PC-3 (cell line): Measurements from ENCODE around the gene DHX32. TPM values are rescaled to one million over a fixed set of nuclear protein-coding genes. Genes with fewer than 3 reads are reported as not detected.

Source experiments
- ATAC-seq: fragments of 200-7000 bp; cut with Tn5 transposase; 2 replicates; pipeline ENCODE4 v1.9.1; 2020; ENCODE audit warnings: mild to moderate bottlenecking, moderate library complexity
- BruUV-seq: library from RNA; stranded (reverse); fragments of 400-500 nt; replicated peaks from 2 replicates; lab custom pipeline; 2021; lab: Mats Ljungman, UMichigan
- CTCF ChIA-PET: fragments of 300-600 bp; sonication (Branson Sonifier 250); formaldehyde crosslinking; loops from one replicate; lab custom pipeline; 2022; ENCODE audit warnings: antibody characterized with exemption; lab: Charles Lee
- POLR2A ChIA-PET: fragments of 300-600 bp; sonication (Branson Sonifier 250); formaldehyde crosslinking; loops from one replicate; lab custom pipeline; 2022; ENCODE audit warnings: antibody characterized with exemption; ENCODE audit not compliant: unreplicated experiment; lab: Charles Lee
- DNase-seq: peaks from one replicate; pipeline ENCODE4 v3.0.0-alpha.2; 2015
- H2AFZ ChIP-seq: fragments of 300-600 bp; sonication (generic); 2 replicates; pipeline ENCODE4 v1.6.0; 2016; ENCODE audit warnings: antibody characterized with exemption, low read length
- H3F3A ChIP-seq: fragments of 300-600 bp; sonication (generic); one replicate; pipeline ENCODE4 v1.6.0; 2017; ENCODE audit warnings: antibody characterized with exemption, low read length, control low read depth, mild to moderate bottlenecking; ENCODE audit not compliant: unreplicated experiment
- H3K27ac ChIP-seq: fragments of 300-600 bp; sonication (generic); 2 replicates; pipeline ENCODE4 v1.5.1; 2016; ENCODE audit warnings: mild to moderate bottlenecking, low read length
- H3K27me3 ChIP-seq: fragments of 300-600 bp; sonication (generic); 2 replicates; pipeline ENCODE4 v1.6.1; 2016; ENCODE audit warnings: low read length, mixed read lengths
- H3K36me3 ChIP-seq: fragments of 300-600 bp; sonication (generic); 2 replicates; pipeline ENCODE4 v1.6.1; 2016; ENCODE audit warnings: low read depth, mixed run types, low read length, mixed read lengths
- H3K4me1 ChIP-seq: fragments of 300-600 bp; sonication (generic); 2 replicates; pipeline ENCODE4 v1.5.1; 2016; ENCODE audit warnings: low read length; ENCODE audit not compliant: insufficient read depth
- H3K4me2 ChIP-seq: fragments of 300-600 bp; sonication (generic); 2 replicates; pipeline ENCODE4 v1.6.0; 2016; ENCODE audit warnings: low read length
- H3K4me3 ChIP-seq: fragments of 300-600 bp; sonication (generic); 2 replicates; pipeline ENCODE4 v1.5.1; 2016; ENCODE audit warnings: mild to moderate bottlenecking, low read length, mixed read lengths
- H3K79me2 ChIP-seq: fragments of 300-600 bp; sonication (generic); 2 replicates; pipeline ENCODE4 v1.6.1; 2017; ENCODE audit warnings: low read length, mixed read lengths
- H3K9ac ChIP-seq: fragments of 300-600 bp; sonication (generic); 2 replicates; pipeline ENCODE4 v1.6.0; 2016; ENCODE audit warnings: mild to moderate bottlenecking, low read length
- H3K9me2 ChIP-seq: fragments of 300-600 bp; sonication (generic); replicated peaks from 2 replicates; pipeline ENCODE4 v1.6.1; 2016; ENCODE audit warnings: mixed run types, low read length, mixed read lengths
- H3K9me3 ChIP-seq: fragments of 300-600 bp; sonication (generic); 2 replicates; pipeline ENCODE4 v1.6.1; 2016; ENCODE audit warnings: low read length, mixed read lengths
- H4K20me1 ChIP-seq: fragments of 300-600 bp; sonication (generic); 2 replicates; pipeline ENCODE4 v1.6.1; 2016; ENCODE audit warnings: low read length, mixed read lengths
- EZH2 ChIP-seq: fragments of 300-600 bp; sonication (generic); IDR thresholded peaks from one replicate; pipeline ENCODE4 v1.6.1; 2017; ENCODE audit warnings: antibody characterized with exemption, mild to moderate bottlenecking, low read length; ENCODE audit not compliant: unreplicated experiment
- EZH2phosphoT487 ChIP-seq: fragments of 300-600 bp; sonication (generic); IDR thresholded peaks from 2 replicates; pipeline ENCODE4 v1.6.1; 2018; ENCODE audit warnings: mild to moderate bottlenecking, antibody characterized with exemption, low read length, borderline replicate concordance
- intact Hi-C: fragments of 100-400 bp; cut with micrococcal nuclease; formaldehyde crosslinking; loops from 2 replicates; pipeline ENCODE4 v1.9.0; 2023
- total RNA-seq: library from RNA; depleted of rRNA; stranded (reverse); fragments of >200 nt; gene quantifications from 2 replicates; pipeline ENCODE4 v1.2.3, GENCODE V29; 2014
- TF ChIP-seq, protein P1 (sequence below): fragments of 300-600 bp; sonication (generic); conservative IDR thresholded peaks from 2 replicates; pipeline ENCODE4 v1.5.1; 2017; ENCODE audit warnings: antibody characterized with exemption, low read depth, mild to moderate bottlenecking, low read length

Gene DHX32
- total RNA-seq, 1 experiment from 2014 or later: 38.7 TPM

DNA sequence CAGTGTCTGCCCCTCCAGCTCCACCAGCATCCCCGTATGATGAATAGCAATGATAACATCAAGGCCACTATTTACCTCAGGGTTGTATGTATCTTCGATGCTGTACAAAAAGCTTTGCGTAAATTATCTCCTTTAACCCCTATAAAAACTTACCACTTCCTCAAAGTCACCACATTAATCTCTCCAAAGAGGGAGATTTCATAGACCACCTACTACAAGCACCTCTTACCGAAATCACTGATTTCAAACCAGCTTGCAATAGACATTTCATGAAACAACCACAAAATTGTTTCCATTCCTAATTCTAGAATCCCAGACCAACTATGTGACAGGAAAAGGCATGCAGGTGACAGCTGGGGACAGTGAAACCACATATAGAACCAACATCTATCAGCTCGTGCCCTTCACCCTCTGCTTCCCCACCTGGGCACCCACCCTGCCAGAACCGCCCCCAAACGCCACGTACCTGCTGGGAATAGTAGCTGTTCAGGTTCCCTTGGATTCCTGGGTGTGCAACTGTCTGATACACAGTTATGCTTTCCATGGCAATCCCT is 85.4 kb downstream of the DHX32 start:
- no peak for DNase-seq
- CTCF ChIA-PET: no interaction called here
- H3K27me3 ChIP-seq: no peaks in the 10 kb centered on the region
- H3K27ac ChIP-seq: no peak overlapping the region
- no peaks in the 10 kb centered on the region for H3K36me3 ChIP-seq
- H4K20me1 ChIP-seq: no peaks in the 10 kb centered on the region
- no peak overlapping the region for H2AFZ ChIP-seq
- H3F3A ChIP-seq: no peaks in the 10 kb centered on the region
- H3K4me1 ChIP-seq: no peaks in the 10 kb centered on the region
- H3K4me2 ChIP-seq: no peak overlapping the region
- no peak for ATAC-seq
- no peaks in the 10 kb centered on the region for H3K79me2 ChIP-seq
- no peaks in the 10 kb centered on the region for H3K9me2 ChIP-seq
- H3K9me3 ChIP-seq: no peaks in the 10 kb centered on the region
- intact Hi-C loops: no loop called here
- POLR2A ChIA-PET: no interaction called here
- H3K9ac ChIP-seq: no peak overlapping the region
- TF ChIP-seq EZH2phosphoT487: no peak
- TF ChIP-seq EZH2: no peak
- TF ChIP-seq, protein P1, sequence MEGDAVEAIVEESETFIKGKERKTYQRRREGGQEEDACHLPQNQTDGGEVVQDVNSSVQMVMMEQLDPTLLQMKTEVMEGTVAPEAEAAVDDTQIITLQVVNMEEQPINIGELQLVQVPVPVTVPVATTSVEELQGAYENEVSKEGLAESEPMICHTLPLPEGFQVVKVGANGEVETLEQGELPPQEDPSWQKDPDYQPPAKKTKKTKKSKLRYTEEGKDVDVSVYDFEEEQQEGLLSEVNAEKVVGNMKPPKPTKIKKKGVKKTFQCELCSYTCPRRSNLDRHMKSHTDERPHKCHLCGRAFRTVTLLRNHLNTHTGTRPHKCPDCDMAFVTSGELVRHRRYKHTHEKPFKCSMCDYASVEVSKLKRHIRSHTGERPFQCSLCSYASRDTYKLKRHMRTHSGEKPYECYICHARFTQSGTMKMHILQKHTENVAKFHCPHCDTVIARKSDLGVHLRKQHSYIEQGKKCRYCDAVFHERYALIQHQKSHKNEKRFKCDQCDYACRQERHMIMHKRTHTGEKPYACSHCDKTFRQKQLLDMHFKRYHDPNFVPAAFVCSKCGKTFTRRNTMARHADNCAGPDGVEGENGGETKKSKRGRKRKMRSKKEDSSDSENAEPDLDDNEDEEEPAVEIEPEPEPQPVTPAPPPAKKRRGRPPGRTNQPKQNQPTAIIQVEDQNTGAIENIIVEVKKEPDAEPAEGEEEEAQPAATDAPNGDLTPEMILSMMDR: no peak
- no peak overlapping the region for H3K4me3 ChIP-seq
- no TSS peak for BruUV-seq

DNA sequence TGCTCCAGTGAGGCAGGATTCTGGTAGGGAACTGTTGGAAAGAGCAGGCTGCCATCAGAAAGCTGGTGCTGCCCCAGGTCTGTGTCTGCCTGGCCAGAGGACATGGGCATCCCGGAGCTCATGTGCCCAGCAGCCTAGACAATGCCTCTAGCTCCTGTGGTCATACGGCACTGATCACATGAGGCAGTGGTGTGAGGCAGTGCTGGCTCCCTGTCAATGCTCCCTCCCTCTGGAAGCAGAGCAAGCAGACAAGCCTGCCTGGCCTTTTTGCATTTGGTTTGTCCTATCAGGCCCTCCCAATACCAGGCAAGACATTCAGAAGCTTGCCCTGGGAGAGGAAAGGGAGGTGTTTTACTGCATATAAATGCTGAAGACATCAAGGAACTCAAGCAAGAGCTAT is 86.0 kb downstream of the DHX32 start:
- Histone ChIP-seq H3K79me2 (no peaks in the 10 kb centered on the region), H3F3A (no peaks in the 10 kb centered on the region), H3K4me3 (no peak overlapping the region), H3K9ac (no peak overlapping the region), H4K20me1 (no peaks in the 10 kb centered on the region), H3K9me3 (no peaks in the 10 kb centered on the region), H3K9me2 (no peaks in the 10 kb centered on the region), H3K4me1 (no peaks in the 10 kb centered on the region), H3K4me2 (no peak overlapping the region), H2AFZ (no peak overlapping the region), H3K27ac (no peak overlapping the region), H3K27me3 (no peaks in the 10 kb centered on the region), H3K36me3 (no peaks in the 10 kb centered on the region)
- TF ChIP-seq EZH2: no peak
- TF ChIP-seq, protein P1: no peak
- TF ChIP-seq EZH2phosphoT487: no peak
- no TSS peak for BruUV-seq
- no peak for ATAC-seq
- POLR2A ChIA-PET: no interaction called here
- CTCF ChIA-PET: no interaction called here
- no peak for DNase-seq
- intact Hi-C loops: no loop called here
